Motor neuron (in vitro differentiated cells): ENCODE data around the gene FTL. TPM values are rescaled to one million over a fixed set of nuclear protein-coding genes. Genes with fewer than 3 reads are reported as not detected.
A peak's percentile ranks its signal among the peaks of the same experiment; 100 is the strongest.
"Not testable (repeated sequence)": the region's sequence is repeated elsewhere in the genome, so short reads cannot be mapped to it uniquely, and the experiment has no call there.

Source experiments
- ATAC-seq, 8 experiments: fragments of 200-7000 bp; cut with Tn5 transposase; replicated peaks in 6 of 8; 2 replicates each; pipeline ENCODE4 v1.8.0; 2021; ENCODE audit warnings: mild to moderate bottlenecking in 8 of 8, moderate library complexity in 8 of 8
- H3K27ac ChIP-seq, 2 donors: fragments of 250-450 bp; sonication (Bioruptor Pico); 2 replicates each; pipeline ENCODE4 v1.9.0; 2021; ENCODE audit warnings: antibody characterized with exemption in 2 of 2, mild to moderate bottlenecking in 2 of 2, moderate library complexity in 1 of 2
- H3K4me1 ChIP-seq, 2 donors: fragments of 250-450 bp; sonication (Bioruptor Pico); replicated peaks in 1 of 2; 2 replicates each; pipeline ENCODE4 v1.6.1; 2021; ENCODE audit warnings: antibody characterized with exemption in 2 of 2, mild to moderate bottlenecking in 2 of 2, moderate library complexity in 1 of 2
- H3K4me3 ChIP-seq, 5 donors: fragments of 250-450 bp; sonication (Bioruptor Pico); 2 replicates each; pipeline ENCODE4 v1.9.0; 2021; ENCODE audit warnings: antibody characterized with exemption in 5 of 5, mild to moderate bottlenecking in 5 of 5, moderate library complexity in 4 of 5
- WGBS, 10 experiments: fragments of 450-650 bp; shearing (Covaris generic); methylation state at CpG; one replicate each; pipeline ENCODE4 v1.0.0; 2022; 5-methylcytosine and 5-hydroxymethylcytosine counted together
- in situ Hi-C, 9 experiments: fragments of 400-800 bp; cut with MboI; loops; one replicate each; pipeline ENCODE4 v1.15.0; 2021; ENCODE audit warnings: low sequenced_read_pairs in 9 of 9, low pct_unique_long_range_greater_than_20kb in 2 of 9; ENCODE audit not compliant: unreplicated experiment in 9 of 9
- total RNA-seq, 8 experiments: library from RNA; unstranded; fragments of 300-600 nt; gene quantifications; 2 replicates each; pipeline versions ENCODE4 v1.2.3 to v1.2.4, GENCODE V29; 2022

The FTL gene
- over 10,000 TPM in 1 of 8 experiments, 1,000 to 10,000 TPM in 7; 1,251 to 10,826 (median 2,578) TPM for total RNA-seq

GRCh38 chr19:48965040-48965805 lies at the start of gene FTL:
Gene FTL (plus strand): TSS chr19:48965309. CDS start chr19:48965508, 199 bp downstream.
- ATAC-seq: peak; percentile 32 to 82 (median 74)
- peak within 1 kb of the TSS; percentile 82 to 88 for H3K27ac ChIP-seq
- peaks cover 22 to 27% of the 10 kb centered on the region in 2 donors for H3K4me1 ChIP-seq
- 0% methylated on average over 2 to 15 of the region's 52 CpGs; no CpG with 5 or more reads in 2 of the 10 experiments for WGBS, 10 experiments
- H3K4me3 ChIP-seq: peak within 1 kb of the TSS; percentile 62 to 86 (median 68)
- in situ Hi-C loops: loop anchor here in 6 of 9 experiments (25.0 kb wide), 2 partner anchors 178 to 328 kb away; partner anchors contain the start of genes CA11 (in 1 of the 6) and DBP (in 1 of the 6)

- no peaks in the 10 kb centered on the region for H3K4me1 ChIP-seq
- in situ Hi-C loops: no loop called here
- H3K4me3 ChIP-seq: no peak overlapping the region
- 60 to 95% (median 80%) methylated on average over 3 to 7 of the region's 8 CpGs; no CpG with 5 or more reads in 4 of the 10 experiments for WGBS, 10 experiments
- ATAC-seq: no peak
- no peak overlapping the region for H3K27ac ChIP-seq
Measured at GRCh38 chr19:48915757-48916156, 49.4 kb upstream of the FTL start.

- in situ Hi-C loops: no loop called here
- peak in 1 of 8 experiments; percentile 2 for ATAC-seq
- no peak overlapping the region for H3K27ac ChIP-seq
- WGBS, 10 experiments: 60 to 92% (median 87%) methylated on average over 1 to 4 of the region's 6 CpGs; no CpG with 5 or more reads in 5 of the 10 experiments
- no peaks in the 10 kb centered on the region for H3K4me1 ChIP-seq
- no peak overlapping the region for H3K4me3 ChIP-seq
Measured at GRCh38 chr19:48918071-48918470, 47.0 kb upstream of the FTL start.

- in situ Hi-C loops: no loop called here
Measured at GRCh38 chr19:48918801-48919247, 46.3 kb upstream of the FTL start.

GRCh38 chr19:48919271-48919670 lies 45.8 kb upstream of the FTL start:
- in situ Hi-C loops, H3K4me1 ChIP-seq, H3K4me3 ChIP-seq, H3K27ac ChIP-seq, ATAC-seq: not testable (repeated sequence)
- WGBS, 10 experiments: 67 to 100% (median 97%) methylated on average over 1 to 7 of the region's 8 CpGs; no CpG with 5 or more reads in 2 of the 10 experiments

More at GRCh38 chr19:48918801-48919247, 46.3 kb upstream of the FTL start:
- 60 to 89% (median 71%) methylated on average over 1 to 7 of the region's 18 CpGs; no CpG with 5 or more reads in 6 of the 10 experiments for WGBS, 10 experiments
- no peaks in the 10 kb centered on the region for H3K4me1 ChIP-seq
- H3K27ac ChIP-seq: no peak overlapping the region
- no peak overlapping the region for H3K4me3 ChIP-seq
- peak in 7 of 8 experiments; percentile 10 to 79 (median 70) for ATAC-seq

GRCh38 chr19:48920949-48921348 lies 44.2 kb upstream of the FTL start:
- no peak for ATAC-seq
- Histone ChIP-seq H3K27ac (no peak overlapping the region), H3K4me1 (no peaks in the 10 kb centered on the region), H3K4me3 (no peak overlapping the region)
- in situ Hi-C loops: no loop called here
- WGBS, 10 experiments: 90 to 100% methylated on average over 2 to 4 of the region's 10 CpGs; no CpG with 5 or more reads in 8 of the 10 experiments

GRCh38 chr19:48921721-48922500 lies 43.2 kb upstream of the FTL start:
- ATAC-seq: peak in 3 of 8 experiments; percentile 10 to 16 (median 14)
- Histone ChIP-seq H3K4me1 (no peaks in the 10 kb centered on the region), H3K27ac (no peak overlapping the region), H3K4me3 (no peak overlapping the region)
- 71 to 100% (median 83%) methylated on average over 1 of the region's 12 CpGs; no CpG with 5 or more reads in 7 of the 10 experiments for WGBS, 10 experiments
- in situ Hi-C loops: no loop called here

- no peak overlapping the region for H3K27ac ChIP-seq
- WGBS, 10 experiments: 40 to 100% (median 95%) methylated on average over 1 to 4 of the region's 18 CpGs; no CpG with 5 or more reads in 3 of the 10 experiments
- ATAC-seq: peak in 2 of 8 experiments; percentile 4 to 11
- H3K4me1 ChIP-seq: no peaks in the 10 kb centered on the region
- in situ Hi-C loops: no loop called here
- no peak overlapping the region for H3K4me3 ChIP-seq
Measured at GRCh38 chr19:48922548-48923490, 42.3 kb upstream of the FTL start.

GRCh38 chr19:48925240-48925843 lies 39.8 kb upstream of the FTL start:
- peak in 7 of 8 experiments; percentile 8 to 82 (median 57) for ATAC-seq
- Histone ChIP-seq H3K4me3 (no peak overlapping the region), H3K4me1 (no peaks in the 10 kb centered on the region), H3K27ac (no peak overlapping the region)
- 40 to 93% (median 68%) methylated on average over 1 to 8 of the region's 11 CpGs; no CpG with 5 or more reads in 4 of the 10 experiments for WGBS, 10 experiments
- in situ Hi-C loops: no loop called here

GRCh38 chr19:48925890-48926289 lies 39.2 kb upstream of the FTL start:
- H3K4me1 ChIP-seq, H3K4me3 ChIP-seq, in situ Hi-C loops, H3K27ac ChIP-seq: not testable (repeated sequence)
- peak in 2 of 8 experiments; percentile 4 to 12 for ATAC-seq
- whole genome bisulfite sequencing, 10 experiments: 81 to 100% (median 100%) methylated on average over 1 to 5 of the region's 8 CpGs; no CpG with 5 or more reads in 2 of the 10 experiments

GRCh38 chr19:48926909-48927308 lies 38.2 kb upstream of the FTL start:
- Histone ChIP-seq H3K4me3 (no peak overlapping the region), H3K4me1 (no peaks in the 10 kb centered on the region), H3K27ac (no peak overlapping the region)
- 0 to 92% (median 61%) methylated on average over 2 to 8 of the region's 10 CpGs for WGBS, 10 experiments
- ATAC-seq: peak; percentile 23 to 77 (median 51)
- in situ Hi-C loops: no loop called here

GRCh38 chr19:48927692-48928091 lies 37.4 kb upstream of the FTL start:
- H3K4me1 ChIP-seq, ATAC-seq, in situ Hi-C loops, H3K27ac ChIP-seq, H3K4me3 ChIP-seq: not testable (repeated sequence)
- 82 to 100% (median 98%) methylated on average over 1 to 10 of the region's 17 CpGs; no CpG with 5 or more reads in 4 of the 10 experiments for WGBS, 10 experiments
